MCF 10A (cell line): ENCODE results near the gene KAZN. TPM values are rescaled to one million over a fixed set of nuclear protein-coding genes. Genes with fewer than 3 reads are reported as not detected.

Experiments
- BruUV-seq: library from RNA; stranded (reverse); fragments of 400-500 nt; replicated peaks from 2 replicates; lab custom pipeline; 2021; lab: Mats Ljungman, UMichigan
- CTCF ChIA-PET: fragments of 300-600 bp; sonication (Branson Sonifier 250); formaldehyde crosslinking; extraction: SDS; loops from one replicate; lab custom pipeline; 2021; ENCODE audit warnings: antibody characterized with exemption, inconsistent platforms; lab: Yijun Ruan, JAX
- POLR2A ChIA-PET: fragments of 300-600, 350-650 bp; sonication (Branson Sonifier 250); formaldehyde crosslinking; extraction: SDS; loops from one replicate; lab custom pipeline; 2020; ENCODE audit warnings: antibody characterized with exemption, inconsistent platforms; lab: Yijun Ruan, JAX
- DNase-seq: peaks from one replicate; pipeline ENCODE4 v3.0.0-alpha.2; 2018; ENCODE audit not compliant: unreplicated experiment
- H3K27ac Mint-ChIP-seq: one replicate; pipeline ENCODE4 v1.8.0; 2022; ENCODE audit warnings: mild to moderate bottlenecking, low read depth, mixed read lengths; ENCODE audit not compliant: unreplicated experiment
- H3K27me3 Mint-ChIP-seq: one replicate; pipeline ENCODE4 v1.8.0; 2022; ENCODE audit warnings: mixed read lengths; ENCODE audit not compliant: insufficient read depth, unreplicated experiment
- H3K36me3 Mint-ChIP-seq: one replicate; pipeline ENCODE4 v1.8.0; 2022; ENCODE audit warnings: mild to moderate bottlenecking, moderate library complexity, mixed read lengths; ENCODE audit not compliant: insufficient read depth, unreplicated experiment
- H3K4me1 Mint-ChIP-seq: one replicate; pipeline ENCODE4 v1.8.0; 2022; ENCODE audit warnings: mixed read lengths; ENCODE audit not compliant: insufficient read depth, unreplicated experiment
- H3K4me3 Mint-ChIP-seq: one replicate; pipeline ENCODE4 v1.8.0; 2022; ENCODE audit warnings: mild to moderate bottlenecking, moderate library complexity, mixed read lengths; ENCODE audit not compliant: unreplicated experiment
- H3K9me3 Mint-ChIP-seq: one replicate; pipeline ENCODE4 v1.8.0; 2022; ENCODE audit warnings: mixed read lengths; ENCODE audit not compliant: unreplicated experiment
- CTCF ChIP-seq: fragments of 200-600 bp; IDR thresholded peaks from one replicate; pipeline ENCODE4 v1.8.0; 2022; ENCODE audit warnings: antibody characterized with exemption, mild to moderate bottlenecking; ENCODE audit not compliant: unreplicated experiment
- intact Hi-C: fragments of 100-400 bp; cut with micrococcal nuclease; formaldehyde crosslinking; loops from 2 replicates; pipeline ENCODE4 v1.14.1; 2022
- total RNA-seq: library from RNA; stranded (reverse); gene quantifications from 2 replicates; pipeline ENCODE4 v1.2.3, GENCODE V29; 2022

KAZN gene
- total RNA-seq, 1 experiment from 2014 or later = 3.3 TPM

- DNase-seq = no peak
- CTCF ChIA-PET = interaction anchor here (1.2 kb wide), 1 partner anchor 958 kb away, joined by 4 read pairs; no protein-coding TSS in a partner anchor
- Mint-ChIP-seq H3K9me3 (no peaks in the 10 kb centered on the region), H3K36me3 (no peaks in the 10 kb centered on the region), H3K4me1 (peaks cover 5% of the 10 kb centered on the region), H3K4me3 (no peak overlapping the region), H3K27ac (no peak overlapping the region), H3K27me3 (no peaks in the 10 kb centered on the region)
- no TSS peak for BruUV-seq
- no peak for TF ChIP-seq CTCF
- intact Hi-C loops = no loop called here
- POLR2A ChIA-PET = no interaction called here
These were observed 84.6 kb downstream of the KAZN start for GRCh38 chr1:14682941-14683621.

- BruUV-seq = no TSS peak
- DNase-seq = no peak
- peaks cover 7% of the 10 kb centered on the region for H3K27me3 Mint-ChIP-seq
- ChIA-PET CTCF (interaction anchor here (0.6 to 1.1 kb wide), 2 partner anchors 48 to 158 kb away, joined by 3 to 4 read pairs; no protein-coding TSS in a partner anchor), POLR2A (no interaction called here)
- H3K9me3 Mint-ChIP-seq = no peaks in the 10 kb centered on the region
- intact Hi-C loops = no loop called here
- H3K4me1 Mint-ChIP-seq = peaks cover 9% of the 10 kb centered on the region
- peaks cover 4% of the 10 kb centered on the region for H3K36me3 Mint-ChIP-seq
- no peak for TF ChIP-seq CTCF
- H3K27ac Mint-ChIP-seq = no peak overlapping the region
- no peak overlapping the region for H3K4me3 Mint-ChIP-seq
These were observed 86.6 kb downstream of the KAZN start for GRCh38 chr1:14685078-14685477.

- intact Hi-C loops = no loop called here
- DNase-seq = no peak
- H3K4me3 Mint-ChIP-seq = no peak overlapping the region
- H3K27me3 Mint-ChIP-seq = peaks cover 23% of the 10 kb centered on the region
- H3K9me3 Mint-ChIP-seq = no peaks in the 10 kb centered on the region
- POLR2A ChIA-PET = no interaction called here
- no peak for TF ChIP-seq CTCF
- H3K4me1 Mint-ChIP-seq = peaks cover 11% of the 10 kb centered on the region
- peaks cover 4% of the 10 kb centered on the region for H3K36me3 Mint-ChIP-seq
- CTCF ChIA-PET = interaction anchor here (0.7 kb wide), 1 partner anchor 288 kb away, joined by 4 read pairs; no protein-coding TSS in a partner anchor
- no peak overlapping the region for H3K27ac Mint-ChIP-seq
- BruUV-seq = no TSS peak
These were observed 88.2 kb downstream of the KAZN start for GRCh38 chr1:14686701-14687100.

GRCh38 chr1:14687147-14687546, 88.7 kb downstream of the KAZN start:
- H3K27ac Mint-ChIP-seq = no peak overlapping the region
- peaks cover 6% of the 10 kb centered on the region for H3K4me1 Mint-ChIP-seq
- DNase-seq = no peak
- CTCF ChIA-PET = interaction anchor here (0.7 kb wide), 1 partner anchor 288 kb away, joined by 4 read pairs; no protein-coding TSS in a partner anchor
- peaks cover 4% of the 10 kb centered on the region for H3K36me3 Mint-ChIP-seq
- POLR2A ChIA-PET = no interaction called here
- no TSS peak for BruUV-seq
- no peak overlapping the region for H3K4me3 Mint-ChIP-seq
- peaks cover 27% of the 10 kb centered on the region for H3K27me3 Mint-ChIP-seq
- intact Hi-C loops = no loop called here
- no peak for TF ChIP-seq CTCF
- H3K9me3 Mint-ChIP-seq = no peaks in the 10 kb centered on the region
